Measurements from ENCODE around the gene C2orf72. TPM values are rescaled to one million over a fixed set of nuclear protein-coding genes. Genes with fewer than 3 reads are reported as not detected.
A peak's percentile ranks its signal among the peaks of the same experiment; 100 is the strongest.

Gene C2orf72
- total and polyA plus RNA-seq, 2 of the 13 experiments (the other 11 are each of a cell fraction or from before 2014, with no cell fraction given), result 147 to 203 TPM

- 0 out of 2 replicates have a peak, but pooled peaks have one; percentile 26 for TF ChIP-seq NR2C2 (CRISPR knock-in tag; IDR thresholded peaks at IDR 0.05; ENCODE audit: borderline replicate concordance)
- TF ChIP-seq KAT8 (CRISPR knock-in tag; IDR thresholded peaks at IDR 0.05), result no peak
- peak; percentile 55 for TF ChIP-seq SAP130 (CRISPR knock-in tag; IDR thresholded peaks at IDR 0.05; ENCODE audit: low read depth)
- TF ChIP-seq ZSCAN25 (CRISPR knock-in tag; IDR thresholded peaks at IDR 0.05), result no peak
- TF ChIP-seq ZNF674 (CRISPR knock-in tag; IDR thresholded peaks at IDR 0.05; ENCODE audit: low read depth), result no peak
- TF ChIP-seq MZF1 (CRISPR knock-in tag; IDR thresholded peaks at IDR 0.05; ENCODE audit: borderline replicate concordance), result no peak
- no peak; the same call in 1 of the 2 replicates for TF ChIP-seq RAD21 (CRISPR knock-in tag; IDR thresholded peaks at IDR 0.05)
- TF ChIP-seq ATF7-NPFF (CRISPR knock-in tag; IDR thresholded peaks at IDR 0.05; ENCODE audit: low read depth), result no peak
- TF ChIP-seq GTF2F1 (IDR thresholded peaks at IDR 0.05; ENCODE audit: low read length), result no peak
- no peak for TF ChIP-seq HNRNPL (IDR thresholded peaks at IDR 0.05; ENCODE audit: low read depth, low read length)
- TF ChIP-seq CC2D1A (CRISPR knock-in tag; IDR thresholded peaks at IDR 0.05), result no peak
- no peak; the same call in 1 of the 2 replicates for TF ChIP-seq ARID4A (CRISPR knock-in tag; IDR thresholded peaks at IDR 0.05; ENCODE audit: borderline replicate concordance)
- no peak for TF ChIP-seq TEAD2 (CRISPR knock-in tag; IDR thresholded peaks at IDR 0.05)
- no peak for TF ChIP-seq ZNF333 (CRISPR knock-in tag; IDR thresholded peaks at IDR 0.05; ENCODE audit: borderline replicate concordance)
- TF ChIP-seq ZNF256 (CRISPR knock-in tag; conservative IDR thresholded peaks at IDR 0.05), result no peak
- TF ChIP-seq, protein P1, sequence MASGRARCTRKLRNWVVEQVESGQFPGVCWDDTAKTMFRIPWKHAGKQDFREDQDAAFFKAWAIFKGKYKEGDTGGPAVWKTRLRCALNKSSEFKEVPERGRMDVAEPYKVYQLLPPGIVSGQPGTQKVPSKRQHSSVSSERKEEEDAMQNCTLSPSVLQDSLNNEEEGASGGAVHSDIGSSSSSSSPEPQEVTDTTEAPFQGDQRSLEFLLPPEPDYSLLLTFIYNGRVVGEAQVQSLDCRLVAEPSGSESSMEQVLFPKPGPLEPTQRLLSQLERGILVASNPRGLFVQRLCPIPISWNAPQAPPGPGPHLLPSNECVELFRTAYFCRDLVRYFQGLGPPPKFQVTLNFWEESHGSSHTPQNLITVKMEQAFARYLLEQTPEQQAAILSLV (CRISPR knock-in tag; IDR thresholded peaks at IDR 0.05; ENCODE audit: borderline replicate concordance), result no peak
- TF ChIP-seq MIXL1 (CRISPR knock-in tag; IDR thresholded peaks at IDR 0.05), result no peak
- TF ChIP-seq MXD3 (CRISPR knock-in tag; IDR thresholded peaks at IDR 0.05), result no peak
- TF ChIP-seq HNF1B (CRISPR knock-in tag; IDR thresholded peaks at IDR 0.05), result peak; percentile 16; the same call in 1 of the 2 replicates
- TF ChIP-seq, protein P2, sequence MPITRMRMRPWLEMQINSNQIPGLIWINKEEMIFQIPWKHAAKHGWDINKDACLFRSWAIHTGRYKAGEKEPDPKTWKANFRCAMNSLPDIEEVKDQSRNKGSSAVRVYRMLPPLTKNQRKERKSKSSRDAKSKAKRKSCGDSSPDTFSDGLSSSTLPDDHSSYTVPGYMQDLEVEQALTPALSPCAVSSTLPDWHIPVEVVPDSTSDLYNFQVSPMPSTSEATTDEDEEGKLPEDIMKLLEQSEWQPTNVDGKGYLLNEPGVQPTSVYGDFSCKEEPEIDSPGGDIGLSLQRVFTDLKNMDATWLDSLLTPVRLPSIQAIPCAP (CRISPR knock-in tag; IDR thresholded peaks at IDR 0.05; ENCODE audit: low read depth), result no peak
- TF ChIP-seq ETV5 (CRISPR knock-in tag; IDR thresholded peaks at IDR 0.05; ENCODE audit: borderline replicate concordance), result peak; percentile 24; the same call in 1 of the 2 replicates
- TF ChIP-seq ZNF331 (CRISPR knock-in tag; IDR thresholded peaks at IDR 0.05), result peak; percentile 38; the same call in 1 of the 2 replicates
- no peak for TF ChIP-seq NFKB2 (CRISPR knock-in tag; IDR thresholded peaks at IDR 0.05; ENCODE audit: borderline replicate concordance)
- no peak for TF ChIP-seq ZNF12 (CRISPR knock-in tag; IDR thresholded peaks at IDR 0.05)
Measured at GRCh38 chr2:231039821-231040364, 2.6 kb downstream of the C2orf72 start (continued).

All from HepG2 (cell line).